Stimulated activated CD4-positive, alpha-beta T cell treated with anti-CD3 and anti-CD28 coated beads, Interleukin-12 subunit alpha, Interleukin-12 subunit beta, amount 100 ng/mL, for 24 hours (primary cell): ENCODE data around the gene MICAL2.

Experiments used
- DNase-seq, 2 experiments: peaks; one replicate each; pipeline ENCODE4 v3.0.0-alpha.2; 2020; ENCODE audit warnings: low read depth in 2 of 2

MICAL2 gene

GRCh38 chr11:12099132-12099873 is 11.1 kb upstream of the MICAL2 start:
- no peak for DNase-seq

DNA sequence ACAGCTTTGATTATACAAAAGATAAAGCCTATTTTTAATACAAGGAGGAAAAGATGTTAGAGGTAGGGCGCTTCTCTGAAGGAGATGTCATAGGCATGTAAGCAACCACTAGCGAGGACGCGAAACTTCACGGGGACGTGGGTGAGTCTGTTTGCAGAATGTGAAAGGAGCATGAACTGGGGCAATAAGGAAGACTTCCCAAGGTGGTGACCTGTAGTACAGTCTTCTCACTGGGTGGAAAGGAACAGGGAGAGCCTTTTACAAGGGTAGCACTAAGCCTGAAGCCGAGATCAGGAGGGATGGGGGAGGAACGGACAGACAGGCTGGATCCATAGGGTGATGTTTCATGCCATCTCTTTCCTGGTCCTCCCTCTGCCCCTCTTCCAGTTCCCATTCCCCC is 10.0 kb upstream of the MICAL2 start:
- DNase-seq: no peak

- DNase-seq: no peak
Observed at GRCh38 chr11:12100841-12101242, 9.5 kb upstream of the MICAL2 start.

DNA sequence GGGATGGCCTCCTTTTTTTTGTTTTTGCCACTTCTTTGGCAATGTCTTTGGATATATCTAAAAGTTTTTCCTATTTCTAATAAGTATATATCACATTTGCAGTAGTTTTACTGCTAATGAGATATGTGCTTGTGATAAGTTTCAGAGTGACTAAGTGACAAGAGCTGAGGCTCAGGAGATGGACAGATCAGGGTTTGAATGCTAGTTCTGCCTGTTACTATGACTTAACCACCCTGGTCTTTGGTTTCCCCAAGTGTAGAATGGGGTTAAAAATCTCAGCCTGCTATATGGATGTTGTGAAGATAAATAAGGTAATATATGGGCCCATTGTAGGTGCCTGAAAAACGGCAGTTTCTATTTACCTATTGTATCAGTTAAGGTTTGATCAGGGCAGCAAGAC is 9.1 kb upstream of the MICAL2 start:
- no peak for DNase-seq

- no peak for DNase-seq
Observed at GRCh38 chr11:12102588-12103410, 7.6 kb upstream of the MICAL2 start.

- DNase-seq: no peak
Observed at GRCh38 chr11:12103411-12104225, 6.8 kb upstream of the MICAL2 start.

GRCh38 chr11:12105471-12105870 is 4.9 kb upstream of the MICAL2 start:
- no peak for DNase-seq

DNA sequence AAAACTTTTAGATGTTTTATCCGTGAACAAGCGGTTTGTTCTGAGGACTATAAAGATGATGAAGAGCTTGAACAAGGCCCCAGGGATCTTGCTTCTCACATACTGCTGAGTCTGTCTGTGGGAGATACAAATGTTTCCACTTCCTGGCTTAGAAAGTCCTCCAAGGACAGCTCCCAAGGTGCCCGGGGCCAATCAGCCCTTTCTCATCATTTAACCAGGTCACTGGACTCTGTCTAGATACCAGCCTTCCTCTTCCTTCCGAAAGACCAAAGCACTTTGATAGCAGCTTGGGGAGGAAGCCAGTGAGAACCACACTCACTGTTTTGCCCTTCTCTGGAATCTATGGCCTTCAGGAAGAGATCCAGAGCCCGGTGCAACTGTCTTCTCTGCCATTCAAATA is 4.3 kb upstream of the MICAL2 start:
- DNase-seq: no peak

DNA sequence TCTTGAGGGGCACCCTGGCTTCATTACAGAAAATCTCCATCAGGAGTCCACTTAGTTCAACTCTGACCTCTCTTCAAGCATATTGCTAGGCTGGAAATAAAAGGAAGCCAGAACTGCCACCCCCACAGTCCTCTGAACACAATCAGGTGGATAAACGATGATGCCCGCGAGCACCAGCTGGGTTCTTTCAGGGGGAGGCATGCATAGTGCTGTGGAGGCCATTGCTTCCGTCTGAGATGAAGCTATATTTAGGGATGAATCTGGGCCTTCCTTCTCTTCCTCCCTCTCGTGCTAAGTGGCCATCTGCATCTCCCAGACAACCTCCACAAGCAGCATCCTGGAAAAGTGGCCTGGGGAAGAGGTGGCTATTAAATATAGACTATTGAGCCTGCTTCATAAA is 3.9 kb upstream of the MICAL2 start:
- no peak for DNase-seq

DNA sequence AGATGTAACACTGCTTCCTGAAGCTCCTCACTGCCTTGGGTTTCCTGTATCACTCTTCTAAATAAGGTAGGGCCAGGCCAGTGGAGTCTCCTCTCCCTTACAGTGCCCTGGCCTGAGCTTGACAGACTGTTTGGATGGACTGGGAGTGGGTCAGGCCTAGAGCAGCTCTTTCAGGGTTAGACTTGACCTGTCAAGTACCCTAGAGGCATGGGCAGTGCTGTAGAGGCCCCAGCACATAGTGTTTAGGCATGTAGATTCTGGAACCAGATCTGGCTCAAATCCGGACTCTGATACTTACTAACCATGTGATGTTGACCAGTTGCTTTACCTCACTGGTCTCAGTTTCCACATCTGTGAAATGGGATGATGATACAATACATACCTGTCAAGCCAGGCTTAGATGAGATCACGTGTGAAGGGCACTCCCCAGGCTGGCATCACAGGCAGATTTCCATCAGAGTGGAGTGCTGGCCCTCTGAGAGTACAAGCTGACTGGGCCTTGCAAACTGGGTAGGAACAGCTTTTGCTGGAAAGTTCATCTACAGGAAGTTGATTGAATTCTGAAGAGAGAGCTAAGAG is 1.4 kb upstream of the MICAL2 start:
- no peak for DNase-seq

DNA sequence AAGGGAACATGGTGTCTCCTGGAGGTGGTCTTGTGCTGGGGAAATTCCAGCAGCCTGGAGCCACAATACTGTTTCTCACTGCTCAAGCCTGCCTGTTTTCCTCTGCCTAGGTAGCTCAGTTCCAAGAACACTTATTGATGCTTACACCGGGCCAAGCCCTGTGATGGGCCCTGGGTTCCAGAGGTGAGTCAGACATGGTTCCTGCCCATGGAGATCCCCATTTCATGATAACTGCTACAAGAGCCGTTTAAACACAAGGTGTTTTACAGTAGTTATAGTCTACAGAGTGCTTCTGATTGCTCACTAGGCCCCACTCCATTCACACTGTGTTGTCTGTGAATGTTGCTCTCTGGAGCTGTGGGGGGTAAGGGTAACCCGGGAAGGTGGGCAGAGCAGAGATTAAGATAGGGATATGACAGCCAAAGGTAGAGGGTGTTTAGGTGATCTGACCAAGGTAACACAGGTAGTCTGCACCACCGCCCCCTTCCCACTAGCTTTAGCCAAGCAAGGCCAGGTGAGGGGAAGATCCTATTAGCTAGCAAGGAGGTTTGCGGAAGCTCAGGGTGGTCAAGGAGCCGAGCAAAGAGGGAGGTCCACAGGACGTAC is 696 bp upstream of the MICAL2 start:
- DNase-seq: no peak

- DNase-seq: no peak
Observed at GRCh38 chr11:12110714-12111548, 541 bp downstream of the MICAL2 start.

DNA sequence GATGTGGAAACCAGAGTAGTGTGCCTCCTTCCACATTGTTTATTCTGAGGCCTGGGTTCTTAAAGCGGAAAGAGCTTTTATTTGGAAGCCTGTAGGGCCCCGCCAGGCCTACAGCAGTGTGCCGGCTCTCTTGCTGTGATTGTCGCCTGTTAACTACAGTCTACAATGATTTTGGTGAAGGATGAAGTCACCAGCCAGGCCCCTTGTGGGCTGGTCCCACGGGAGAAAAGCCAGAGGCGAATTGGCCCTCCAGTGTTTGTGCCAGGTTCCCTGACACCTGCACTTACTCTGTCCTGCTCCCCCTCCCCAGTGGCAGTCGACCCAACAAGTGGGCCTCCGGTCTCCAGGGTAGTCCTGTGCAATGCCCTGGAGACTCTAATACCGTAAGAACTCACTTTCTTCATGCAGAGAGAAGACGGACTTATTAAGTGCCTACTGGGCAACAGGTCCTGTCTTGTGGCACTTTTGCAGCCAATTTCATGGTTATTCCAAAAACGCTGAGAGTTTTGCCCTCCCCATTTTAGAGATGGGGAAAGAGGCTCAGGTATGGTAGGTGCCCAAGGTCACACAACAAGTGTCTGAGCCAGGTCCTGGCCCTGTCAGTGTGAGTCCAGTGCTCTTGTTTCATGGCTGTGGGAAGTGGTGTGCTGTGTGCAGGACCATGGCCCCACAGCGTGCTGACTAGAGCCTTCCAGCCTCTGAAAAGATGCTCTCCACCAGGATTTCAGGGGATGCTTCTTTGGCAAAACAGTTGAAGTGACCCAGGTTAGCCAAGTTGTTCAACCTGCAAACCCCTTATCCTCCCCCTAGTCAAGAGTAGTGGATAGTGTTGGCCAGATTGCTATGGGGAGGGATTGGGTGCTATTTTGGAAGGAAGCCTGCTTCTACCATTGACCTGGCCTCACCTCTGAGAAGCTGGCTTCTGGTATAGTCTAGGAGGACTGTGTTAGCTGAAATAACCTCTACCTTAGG is 1.4 kb downstream of the MICAL2 start:
- no peak for DNase-seq

GRCh38 chr11:12112750-12113149 is 2.4 kb downstream of the MICAL2 start:
- no peak for DNase-seq

DNA sequence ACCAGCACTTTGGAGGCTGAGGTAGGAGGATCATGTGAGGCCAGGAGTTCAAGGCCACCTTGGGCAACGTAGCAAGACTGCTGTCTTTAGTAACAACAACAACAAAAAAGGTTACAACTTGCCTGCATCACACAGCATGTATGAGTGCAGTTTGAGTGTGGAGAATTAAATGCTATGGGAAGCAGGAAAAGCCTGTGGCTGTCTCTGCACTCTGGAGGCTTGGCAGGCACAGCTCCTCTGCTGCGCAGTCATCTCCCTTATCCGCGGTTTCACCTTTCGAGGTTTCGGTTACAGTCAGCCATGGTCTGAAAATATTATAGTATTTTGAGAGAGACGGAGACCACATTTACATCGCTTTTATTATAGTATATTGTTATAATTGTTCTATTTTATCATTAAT is 2.9 kb downstream of the MICAL2 start:
- DNase-seq: no peak

GRCh38 chr11:12114193-12115033 is 4.0 kb downstream of the MICAL2 start:
- no peak for DNase-seq

DNA sequence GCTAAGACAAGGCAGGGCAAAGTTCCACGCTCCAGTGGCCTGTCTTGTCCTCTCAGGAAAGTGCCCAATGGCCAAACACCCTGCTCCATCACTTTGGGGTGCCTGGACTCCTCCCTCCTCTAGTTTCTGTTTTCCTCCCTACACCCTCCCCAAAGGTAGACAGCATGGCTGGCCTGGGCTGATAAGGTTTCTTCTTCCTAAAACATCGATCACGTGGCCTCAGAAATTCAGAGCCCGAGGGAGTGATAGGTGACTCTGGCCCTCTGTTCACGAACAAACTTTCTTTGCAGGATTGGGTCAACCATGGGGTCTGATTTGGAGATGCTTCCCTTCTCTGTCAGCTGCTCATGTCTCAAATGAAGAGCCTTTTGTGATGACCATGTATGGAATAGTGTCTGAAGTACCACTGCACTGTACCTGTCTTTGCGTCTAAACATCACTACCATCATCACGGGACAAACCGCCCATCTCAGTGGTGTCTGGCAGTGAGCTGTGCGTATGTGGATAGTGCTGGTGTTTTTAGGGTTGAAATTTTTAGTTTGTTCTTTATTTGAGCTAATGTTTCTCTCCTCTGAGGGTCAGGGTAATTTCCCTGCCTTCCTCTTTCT is 6.1 kb downstream of the MICAL2 start:
- no peak for DNase-seq

GRCh38 chr11:12117200-12117599 is 6.8 kb downstream of the MICAL2 start:
- no peak for DNase-seq
